ENCODE data around the gene UBA52. TPM values are rescaled to one million over a fixed set of nuclear protein-coding genes. Genes with fewer than 3 reads are reported as not detected.

The UBA52 gene
- total and polyA plus RNA-seq, 2 experiments from 2014 or later: 390 to 457 TPM

- Histone ChIP-seq H3K36me3 (peaks cover 15% of the 10 kb centered on the region), H3K9me3 (ENCODE audit: low read depth) (no peaks in the 10 kb centered on the region), H3K4me1 (ENCODE audit: low read depth) (no peaks in the 10 kb centered on the region), H3K27me3 (no peaks in the 10 kb centered on the region), H3K27ac (no peak overlapping the region), H3K4me3 (no peak overlapping the region)
- no peak for DNase-seq (ENCODE audit: low read depth in 1 of 2, low spot score in 1 of 2)
- TF ChIP-seq CTCF (IDR thresholded peaks at IDR 0.05; ENCODE audit: low read depth, low read length): no peak
Measured at GRCh38 chr19:18529782-18530181, 41.9 kb upstream of the UBA52 start.

GRCh38 chr19:18531485-18531884 is 40.2 kb upstream of the UBA52 start:
- no peaks in the 10 kb centered on the region for H3K9me3 ChIP-seq (ENCODE audit: low read depth)
- H3K4me3 ChIP-seq: no peak overlapping the region
- no peak for DNase-seq (ENCODE audit: low read depth in 1 of 2, low spot score in 1 of 2)
- no peak for TF ChIP-seq CTCF (IDR thresholded peaks at IDR 0.05; ENCODE audit: low read depth, low read length)
- peaks cover 23% of the 10 kb centered on the region for H3K36me3 ChIP-seq
- no peak overlapping the region for H3K27ac ChIP-seq
- no peaks in the 10 kb centered on the region for H3K27me3 ChIP-seq
- no peaks in the 10 kb centered on the region for H3K4me1 ChIP-seq (ENCODE audit: low read depth)

- no peaks in the 10 kb centered on the region for H3K4me1 ChIP-seq (ENCODE audit: low read depth)
- no peak for TF ChIP-seq CTCF (IDR thresholded peaks at IDR 0.05; ENCODE audit: low read depth, low read length)
- H3K27me3 ChIP-seq: no peaks in the 10 kb centered on the region
- no peaks in the 10 kb centered on the region for H3K9me3 ChIP-seq (ENCODE audit: low read depth)
- H3K36me3 ChIP-seq: peaks cover 32% of the 10 kb centered on the region
- no peak overlapping the region for H3K27ac ChIP-seq
- H3K4me3 ChIP-seq: no peak overlapping the region
- DNase-seq (ENCODE audit: low read depth in 1 of 2, low spot score in 1 of 2): no peak
Measured at GRCh38 chr19:18532168-18532890, 39.3 kb upstream of the UBA52 start.

DNA sequence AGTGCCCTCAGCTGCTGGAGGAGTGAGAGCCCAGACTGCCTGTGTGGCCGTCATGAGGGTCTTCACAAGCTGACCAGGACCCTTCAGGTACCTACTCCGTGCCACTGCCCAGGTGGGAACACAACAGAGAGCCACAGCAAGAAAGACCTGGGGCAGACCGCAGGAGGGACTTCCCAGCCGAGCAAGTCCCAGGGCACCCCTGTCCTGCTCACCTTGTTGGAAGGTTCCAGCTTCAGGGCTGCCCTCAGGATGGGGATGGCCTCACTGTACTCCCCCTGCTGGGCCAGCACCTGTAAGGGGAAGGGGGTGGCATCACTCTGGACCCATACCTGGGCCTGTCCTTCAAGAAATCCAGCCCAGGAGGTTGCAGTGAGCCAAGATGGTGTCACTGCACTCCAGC is 38.6 kb upstream of the UBA52 start:
- no peaks in the 10 kb centered on the region for H3K9me3 ChIP-seq (ENCODE audit: low read depth)
- peaks cover 36% of the 10 kb centered on the region for H3K36me3 ChIP-seq
- no peaks in the 10 kb centered on the region for H3K27me3 ChIP-seq
- H3K4me1 ChIP-seq (ENCODE audit: low read depth): no peaks in the 10 kb centered on the region
- no peak overlapping the region for H3K27ac ChIP-seq
- no peak overlapping the region for H3K4me3 ChIP-seq
- no peak for DNase-seq (ENCODE audit: low read depth in 1 of 2, low spot score in 1 of 2)
- TF ChIP-seq CTCF (IDR thresholded peaks at IDR 0.05; ENCODE audit: low read depth, low read length): no peak

GRCh38 chr19:18536475-18536874 is 35.2 kb upstream of the UBA52 start:
- Histone ChIP-seq H3K4me3 (no peak overlapping the region), H3K4me1 (ENCODE audit: low read depth) (no peaks in the 10 kb centered on the region), H3K36me3 (peaks cover 53% of the 10 kb centered on the region), H3K9me3 (ENCODE audit: low read depth) (no peaks in the 10 kb centered on the region), H3K27me3 (no peaks in the 10 kb centered on the region), H3K27ac (no peak overlapping the region)
- no peak for DNase-seq (ENCODE audit: low read depth in 1 of 2, low spot score in 1 of 2)
- no peak for TF ChIP-seq CTCF (IDR thresholded peaks at IDR 0.05; ENCODE audit: low read depth, low read length)
